ENCODE measurements around the gene ITGA7.

Gene ITGA7

GRCh38 chr12:55700255-55701018 lies 7.3 kb downstream of the ITGA7 start:
- TF ChIP-seq CTCF (conservative IDR thresholded peaks at IDR 0.05) (no peak), ZFX (IDR thresholded peaks at IDR 0.05) (no peak)
- no peak overlapping the region for H3K27ac ChIP-seq

GRCh38 chr12:55699471-55700055 lies 8.1 kb downstream of the ITGA7 start:
- TF ChIP-seq CTCF (conservative IDR thresholded peaks at IDR 0.05) (no peak), ZFX (IDR thresholded peaks at IDR 0.05) (no peak)
- no peak overlapping the region for H3K27ac ChIP-seq

- H3K27ac ChIP-seq: no peak overlapping the region
- no peak for TF ChIP-seq CTCF (conservative IDR thresholded peaks at IDR 0.05)
- TF ChIP-seq ZFX (IDR thresholded peaks at IDR 0.05): no peak
These were observed 8.7 kb downstream of the ITGA7 start for GRCh38 chr12:55698965-55699364.

- no peak overlapping the region for H3K27ac ChIP-seq
- no peak for TF ChIP-seq ZFX (IDR thresholded peaks at IDR 0.05)
- no peak for TF ChIP-seq CTCF (conservative IDR thresholded peaks at IDR 0.05)
These were observed 9.3 kb downstream of the ITGA7 start for GRCh38 chr12:55698241-55698955.

GRCh38 chr12:55697686-55698085 lies 10.0 kb downstream of the ITGA7 start:
- H3K27ac ChIP-seq: no peak overlapping the region
- TF ChIP-seq ZFX (IDR thresholded peaks at IDR 0.05) (no peak), CTCF (conservative IDR thresholded peaks at IDR 0.05) (no peak)

- H3K27ac ChIP-seq: no peak overlapping the region
- TF ChIP-seq ZFX (IDR thresholded peaks at IDR 0.05) (no peak), CTCF (conservative IDR thresholded peaks at IDR 0.05) (no peak)
These were observed 10.8 kb downstream of the ITGA7 start for GRCh38 chr12:55696796-55697462.
